ENCODE measurements around the gene ZC3H10.

GRCh38 chr12:56117778-56118687 is at the start of gene ZC3H10:
- TF ChIP-seq TAF1 (IDR thresholded peaks at IDR 0.05; ENCODE audit: low read depth) = peak; percentile 90
- peak; percentile 42 for TF ChIP-seq REST (IDR thresholded peaks at IDR 0.05; ENCODE audit: borderline replicate concordance)
- TF ChIP-seq CTCF (IDR thresholded peaks at IDR 0.05; ENCODE audit: poor library complexity, severe bottlenecking) = peak; percentile 86
- TF ChIP-seq EZH2 (IDR thresholded peaks at IDR 0.05; ENCODE audit: borderline replicate concordance, insufficient read depth, low read length, poor library complexity, severe bottlenecking) = no peak
- peak; percentile 98 for TF ChIP-seq MXI1 (conservative IDR thresholded peaks at IDR 0.05; ENCODE audit: poor library complexity, severe bottlenecking)
- TF ChIP-seq RAD21 (conservative IDR thresholded peaks at IDR 0.05) = peak; percentile 31
- peak; percentile 82 for TF ChIP-seq EP300 (conservative IDR thresholded peaks at IDR 0.05; ENCODE audit: poor library complexity, severe bottlenecking)
- TF ChIP-seq POLR2AphosphoS5 (IDR thresholded peaks at IDR 0.05) = peak; percentile 98

All from neural cell (in vitro differentiated cells).